DOHH2 (cell line): Measurements from ENCODE around the gene SMYD5.

Experiments
- H3F3A ChIP-seq: fragments of 200-600 bp; sonication (generic), shearing (Covaris generic); 2 replicates; pipeline ENCODE4 v1.6.0; 2016; ENCODE audit warnings: antibody characterized with exemption, mild to moderate bottlenecking; ENCODE audit not compliant: control insufficient read depth, insufficient read depth
- H3K27ac ChIP-seq: fragments of 200-600 bp; sonication (generic); 2 replicates; pipeline ENCODE4 v1.5.1; 2014; ENCODE audit warnings: low read depth, mild to moderate bottlenecking, low read length, moderate library complexity
- H3K27me3 ChIP-seq: fragments of 200-600 bp; sonication (generic); 2 replicates; pipeline ENCODE4 v1.6.1; 2014; ENCODE audit warnings: mild to moderate bottlenecking, low read length, mixed read lengths; ENCODE audit not compliant: control insufficient read depth
- H3K36me3 ChIP-seq: fragments of 200-600 bp; sonication (generic); 2 replicates; pipeline ENCODE4 v1.6.1; 2014; ENCODE audit warnings: mild to moderate bottlenecking, low read length, moderate library complexity, mixed read lengths; ENCODE audit not compliant: control insufficient read depth
- H3K4me1 ChIP-seq: fragments of 200-600 bp; sonication (generic); 2 replicates; pipeline ENCODE4 v1.6.1; 2014; ENCODE audit warnings: mild to moderate bottlenecking, low read length, mixed read lengths; ENCODE audit not compliant: control insufficient read depth
- H3K4me2 ChIP-seq: fragments of 200-600 bp; sonication (generic); 2 replicates; pipeline ENCODE4 v1.6.0; 2014; ENCODE audit warnings: mild to moderate bottlenecking, low read length, moderate library complexity
- H3K4me3 ChIP-seq: fragments of 200-600 bp; sonication (generic); 2 replicates; pipeline ENCODE4 v1.5.1; 2014; ENCODE audit warnings: mild to moderate bottlenecking, low read length, mixed read lengths
- H3K79me2 ChIP-seq: fragments of 200-600 bp; sonication (generic); 2 replicates; pipeline ENCODE4 v1.6.1; 2014; ENCODE audit warnings: mild to moderate bottlenecking, low read length, mixed read lengths; ENCODE audit not compliant: control insufficient read depth
- H3K9me2 ChIP-seq: fragments of 200-600 bp; sonication (generic); replicated peaks from 2 replicates; pipeline ENCODE4 v1.6.1; 2014; ENCODE audit warnings: mild to moderate bottlenecking, low read length, mixed read lengths; ENCODE audit not compliant: control insufficient read depth
- H3K9me3 ChIP-seq: fragments of 200-600 bp; sonication (generic); 2 replicates; pipeline ENCODE4 v1.6.1; 2014; ENCODE audit warnings: antibody characterized with exemption, low read length, mixed read lengths; ENCODE audit not compliant: control insufficient read depth, insufficient read depth
- H4K20me1 ChIP-seq: fragments of 200-600 bp; sonication (generic); 2 replicates; pipeline ENCODE4 v1.6.0; 2014; ENCODE audit warnings: low read depth, mild to moderate bottlenecking, antibody characterized with exemption, low read length, moderate library complexity; ENCODE audit not compliant: control insufficient read depth, insufficient read depth
- CTCF ChIP-seq: fragments of 200-600 bp; sonication (generic); IDR thresholded peaks from one replicate; pipeline ENCODE4 v1.5.1; 2014; ENCODE audit warnings: antibody characterized with exemption, mild to moderate bottlenecking, low read depth, low read length; ENCODE audit not compliant: poor library complexity, severe bottlenecking
- EZH2phosphoT487 ChIP-seq: fragments of 200-600 bp; sonication (generic); IDR thresholded peaks from 2 replicates; pipeline ENCODE4 v1.6.1; 2017; ENCODE audit warnings: borderline replicate concordance, mild to moderate bottlenecking, antibody characterized with exemption, low read length, moderate library complexity, mixed read lengths

Gene SMYD5

GRCh38 chr2:73253901-73254300 is 39.9 kb downstream of the SMYD5 start:
- H3K79me2 ChIP-seq: no peaks in the 10 kb centered on the region
- peaks cover 88% of the 10 kb centered on the region for H3K36me3 ChIP-seq
- peaks cover 3% of the 10 kb centered on the region; the same call in 1 of the 2 replicates for H4K20me1 ChIP-seq
- peaks cover 14% of the 10 kb centered on the region for H3K4me1 ChIP-seq
- no peaks in the 10 kb centered on the region for H3K9me3 ChIP-seq
- no peak overlapping the region for H3K4me2 ChIP-seq
- no peak overlapping the region for H3K4me3 ChIP-seq
- TF ChIP-seq EZH2phosphoT487 (no peak), CTCF (no peak)
- H3F3A ChIP-seq: peaks cover 30% of the 10 kb centered on the region
- no peaks in the 10 kb centered on the region for H3K27me3 ChIP-seq
- no peak overlapping the region for H3K27ac ChIP-seq
- H3K9me2 ChIP-seq: no peaks in the 10 kb centered on the region

GRCh38 chr2:73254343-73255006 is 40.4 kb downstream of the SMYD5 start:
- Histone ChIP-seq H3K36me3 (peaks cover 88% of the 10 kb centered on the region), H3K4me1 (peaks cover 14% of the 10 kb centered on the region), H3K27me3 (no peaks in the 10 kb centered on the region), H3K9me2 (no peaks in the 10 kb centered on the region), H3K27ac (no peak overlapping the region), H3K4me3 (no peak overlapping the region), H3K9me3 (no peaks in the 10 kb centered on the region), H4K20me1 (peaks cover 3% of the 10 kb centered on the region; the same call in 1 of the 2 replicates), H3F3A (peaks cover 30% of the 10 kb centered on the region), H3K4me2 (no peak overlapping the region), H3K79me2 (no peaks in the 10 kb centered on the region)
- no peak for TF ChIP-seq CTCF
- TF ChIP-seq EZH2phosphoT487: no peak

- Histone ChIP-seq H3K79me2 (no peaks in the 10 kb centered on the region), H3K27ac (no peak overlapping the region), H3K4me1 (peaks cover 14% of the 10 kb centered on the region), H4K20me1 (peaks cover 2% of the 10 kb centered on the region; the same call in 1 of the 2 replicates), H3K4me3 (no peak overlapping the region), H3K27me3 (no peaks in the 10 kb centered on the region), H3K9me3 (no peaks in the 10 kb centered on the region), H3K9me2 (no peaks in the 10 kb centered on the region), H3K4me2 (no peak overlapping the region), H3K36me3 (peaks cover 88% of the 10 kb centered on the region), H3F3A (peaks cover 30% of the 10 kb centered on the region)
- TF ChIP-seq EZH2phosphoT487 (no peak), CTCF (no peak)
Measured at GRCh38 chr2:73255007-73255644, 41.1 kb downstream of the SMYD5 start.
